ENCODE results near the gene PPCS. TPM values are rescaled to one million over a fixed set of nuclear protein-coding genes. Genes with fewer than 3 reads are reported as not detected.
"Not testable (repeated sequence)": the region's sequence is repeated elsewhere in the genome, so short reads cannot be mapped to it uniquely, and the experiment has no call there.

The PPCS gene
- total RNA-seq, 1 experiment from 2014 or later: 30.3 TPM

- no peak overlapping the region for H3K4me3 ChIP-seq
- H3K9me3 ChIP-seq: no peaks in the 10 kb centered on the region
- no peaks in the 10 kb centered on the region for H3K27me3 ChIP-seq
- no peaks in the 10 kb centered on the region for H3K36me3 ChIP-seq
- DNase-seq: no peak
Observed at GRCh38 chr1:42433369-42433768, 23.0 kb upstream of the PPCS start.

DNA sequence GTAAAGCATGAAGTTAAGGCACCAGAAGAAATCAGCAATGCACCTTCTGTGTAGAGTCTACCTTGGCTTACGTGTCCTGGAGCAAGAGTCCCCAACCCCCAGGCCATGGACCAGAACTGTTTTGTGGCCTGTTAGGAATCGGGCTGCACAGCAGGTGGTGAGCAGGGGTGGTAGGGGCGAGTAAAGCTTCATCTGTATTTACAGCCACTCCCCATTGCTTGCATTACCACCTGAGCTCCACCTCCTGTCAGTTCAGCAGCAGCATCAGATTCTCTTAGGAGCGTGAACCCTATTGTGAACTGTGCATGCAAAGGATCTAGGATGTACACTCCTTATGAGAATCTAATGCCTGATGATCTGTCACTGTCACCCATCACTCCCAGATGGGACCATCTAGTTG, 22.0 kb upstream of the PPCS start:
- Histone ChIP-seq H3K9me3 (no peaks in the 10 kb centered on the region), H3K36me3 (no peaks in the 10 kb centered on the region), H3K27me3 (no peaks in the 10 kb centered on the region), H3K4me3 (no peak overlapping the region)
- no peak for DNase-seq

DNA sequence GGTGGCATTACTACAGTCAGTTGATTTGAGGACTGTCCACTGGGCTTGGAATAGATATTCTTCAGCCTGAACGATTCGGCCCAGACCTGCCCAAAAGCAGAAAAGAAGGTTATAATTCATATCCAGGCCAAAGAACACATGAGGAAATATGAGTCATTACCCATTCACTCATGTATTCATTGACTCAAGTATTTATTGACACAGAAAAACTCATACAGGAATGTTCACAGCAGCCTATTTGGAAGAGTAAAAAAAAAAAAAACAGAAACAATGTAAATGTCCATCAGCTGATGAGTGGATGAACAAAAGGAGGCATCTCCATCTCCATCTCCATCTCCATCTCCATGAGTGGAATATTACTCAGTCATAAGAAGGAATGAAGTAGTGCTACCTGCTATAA, 16.4 kb upstream of the PPCS start:
- DNase-seq: peak; percentile 49
- no peaks in the 10 kb centered on the region for H3K9me3 ChIP-seq
- no peaks in the 10 kb centered on the region for H3K27me3 ChIP-seq
- H3K4me3 ChIP-seq: no peak overlapping the region
- no peaks in the 10 kb centered on the region for H3K36me3 ChIP-seq

GRCh38 chr1:42442662-42443061, 13.7 kb upstream of the PPCS start:
- Histone ChIP-seq H3K36me3 (no peaks in the 10 kb centered on the region), H3K27me3 (no peaks in the 10 kb centered on the region), H3K4me3 (no peak overlapping the region), H3K9me3 (no peaks in the 10 kb centered on the region)
- DNase-seq: no peak

DNA sequence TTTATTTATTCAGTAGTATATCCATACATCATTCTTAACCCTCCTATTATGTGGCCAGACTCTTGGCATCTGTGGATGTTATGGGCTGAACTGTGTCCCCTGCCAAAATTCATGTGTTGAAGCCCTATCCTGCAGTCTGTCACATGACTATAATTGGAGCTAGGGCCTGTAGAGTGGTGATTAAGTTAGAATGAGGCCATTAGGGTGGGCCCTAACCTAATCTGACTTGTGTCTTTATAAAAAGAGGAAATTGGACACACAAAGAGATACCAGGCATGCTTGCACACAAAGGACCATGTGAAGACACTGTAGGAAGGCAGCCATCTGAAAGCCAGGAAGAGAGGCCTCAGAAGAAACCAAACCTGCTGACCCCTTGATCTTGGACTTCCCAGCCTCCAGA, 7.1 kb upstream of the PPCS start:
- Histone ChIP-seq H3K4me3 (no peak overlapping the region), H3K27me3 (no peaks in the 10 kb centered on the region), H3K36me3 (no peaks in the 10 kb centered on the region), H3K9me3 (no peaks in the 10 kb centered on the region)
- no peak for DNase-seq

DNA sequence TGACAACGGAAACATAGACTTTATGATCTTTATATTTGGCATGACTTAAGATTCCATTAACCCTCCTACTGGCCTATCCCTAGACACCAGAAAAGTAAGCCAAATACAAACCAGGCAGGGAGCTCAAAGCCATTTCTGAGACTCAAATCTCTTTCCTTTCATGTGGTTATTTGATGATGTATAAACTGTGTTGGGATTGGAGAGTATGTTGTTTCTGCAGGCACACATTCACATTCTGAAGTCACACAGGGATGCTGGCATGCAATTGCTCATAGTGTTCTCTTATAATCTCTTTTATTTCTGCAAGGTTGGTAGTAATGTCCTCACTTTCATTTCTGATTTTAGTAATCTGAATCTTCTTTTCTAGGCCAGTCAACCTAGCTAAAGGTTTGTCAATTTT, 6.3 kb upstream of the PPCS start:
- H3K27me3 ChIP-seq: no peaks in the 10 kb centered on the region
- no peaks in the 10 kb centered on the region for H3K36me3 ChIP-seq
- no peak overlapping the region for H3K4me3 ChIP-seq
- no peak for DNase-seq
- H3K9me3 ChIP-seq: no peaks in the 10 kb centered on the region

DNA sequence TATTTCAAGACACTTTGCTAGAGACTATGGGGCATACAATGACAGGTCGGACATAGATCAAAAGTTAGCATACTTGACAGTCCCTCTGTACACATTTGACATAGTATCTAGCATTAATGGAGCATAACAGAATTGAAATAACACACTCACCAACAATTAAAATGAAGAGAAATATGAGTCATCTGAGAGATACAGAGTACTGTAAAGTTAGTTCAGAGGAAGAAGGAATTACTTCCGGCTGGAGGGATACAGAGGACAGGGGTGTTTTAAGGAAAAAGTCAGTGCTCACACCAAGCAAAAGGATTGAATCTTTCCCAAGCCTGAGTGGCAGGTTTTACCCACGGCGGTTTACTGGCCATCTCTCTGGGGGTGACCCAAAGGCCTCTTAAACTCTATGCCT, 3.0 kb upstream of the PPCS start:
- DNase-seq: no peak
- Histone ChIP-seq H3K27me3 (no peaks in the 10 kb centered on the region), H3K9me3 (no peaks in the 10 kb centered on the region), H3K36me3 (no peaks in the 10 kb centered on the region), H3K4me3 (no peak overlapping the region)

DNA sequence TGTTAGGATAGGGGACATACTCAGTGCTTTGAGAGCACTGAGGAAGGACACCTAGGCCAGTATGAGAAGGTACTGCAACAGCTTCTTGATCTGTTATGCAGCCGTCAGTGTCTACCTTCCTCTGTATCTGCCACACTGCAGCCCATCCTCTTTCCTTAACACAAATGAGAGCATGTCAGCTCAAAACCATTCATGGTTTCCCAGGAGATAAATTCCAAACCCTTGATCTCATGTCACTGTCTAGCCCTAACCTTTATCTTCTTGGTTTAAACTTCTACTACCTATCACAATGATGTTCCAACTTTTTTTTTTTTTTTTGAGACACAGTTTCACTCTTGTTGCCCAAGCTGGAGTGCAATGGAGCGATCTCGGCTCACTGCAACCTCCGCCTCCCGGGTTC, 1.9 kb upstream of the PPCS start:
- no peak for DNase-seq
- Histone ChIP-seq H3K9me3 (no peaks in the 10 kb centered on the region), H3K4me3 (no peak overlapping the region), H3K27me3 (no peaks in the 10 kb centered on the region), H3K36me3 (no peaks in the 10 kb centered on the region)

DNA sequence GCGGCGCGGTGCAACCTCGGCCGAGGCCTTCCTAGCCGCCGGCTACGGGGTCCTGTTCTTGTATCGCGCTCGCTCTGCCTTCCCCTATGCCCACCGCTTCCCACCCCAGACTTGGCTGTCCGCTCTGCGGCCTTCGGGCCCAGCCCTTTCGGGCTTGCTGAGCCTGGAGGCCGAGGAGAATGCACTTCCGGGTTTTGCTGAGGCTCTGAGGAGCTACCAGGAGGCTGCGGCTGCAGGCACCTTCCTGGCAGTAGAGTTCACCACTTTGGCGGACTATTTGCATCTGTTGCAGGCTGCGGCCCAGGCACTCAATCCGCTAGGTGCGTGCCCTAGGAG, 379 bp downstream of the PPCS start:
- no peaks in the 10 kb centered on the region for H3K9me3 ChIP-seq
- DNase-seq: no peak
- H3K4me3 ChIP-seq: peak overlapping the region; percentile 70
- H3K27me3 ChIP-seq: no peaks in the 10 kb centered on the region
- H3K36me3 ChIP-seq: no peaks in the 10 kb centered on the region

DNA sequence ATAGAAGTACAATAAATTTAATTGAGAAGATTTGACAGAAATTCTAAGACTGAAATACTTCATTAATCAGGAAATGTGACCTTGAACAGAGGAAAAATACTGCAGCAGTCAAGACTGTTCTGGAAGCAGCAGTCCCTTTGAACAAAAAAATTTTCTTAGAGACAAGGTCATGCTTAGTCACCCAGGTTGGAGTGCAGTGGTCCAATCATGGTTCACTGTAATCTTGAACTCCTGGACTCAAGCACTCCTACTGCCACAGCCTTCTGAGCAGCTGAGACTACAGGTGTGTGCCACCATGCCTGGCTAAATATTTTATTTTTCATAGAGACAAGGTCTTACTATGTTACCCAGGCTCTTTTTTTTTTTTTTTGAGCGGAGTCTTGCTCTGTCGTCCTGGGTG, 4.9 kb downstream of the PPCS start:
- Histone ChIP-seq H3K9me3 (no peaks in the 10 kb centered on the region), H3K27me3 (no peaks in the 10 kb centered on the region), H3K36me3 (no peaks in the 10 kb centered on the region), H3K4me3 (no peak overlapping the region)
- no peak for DNase-seq

DNA sequence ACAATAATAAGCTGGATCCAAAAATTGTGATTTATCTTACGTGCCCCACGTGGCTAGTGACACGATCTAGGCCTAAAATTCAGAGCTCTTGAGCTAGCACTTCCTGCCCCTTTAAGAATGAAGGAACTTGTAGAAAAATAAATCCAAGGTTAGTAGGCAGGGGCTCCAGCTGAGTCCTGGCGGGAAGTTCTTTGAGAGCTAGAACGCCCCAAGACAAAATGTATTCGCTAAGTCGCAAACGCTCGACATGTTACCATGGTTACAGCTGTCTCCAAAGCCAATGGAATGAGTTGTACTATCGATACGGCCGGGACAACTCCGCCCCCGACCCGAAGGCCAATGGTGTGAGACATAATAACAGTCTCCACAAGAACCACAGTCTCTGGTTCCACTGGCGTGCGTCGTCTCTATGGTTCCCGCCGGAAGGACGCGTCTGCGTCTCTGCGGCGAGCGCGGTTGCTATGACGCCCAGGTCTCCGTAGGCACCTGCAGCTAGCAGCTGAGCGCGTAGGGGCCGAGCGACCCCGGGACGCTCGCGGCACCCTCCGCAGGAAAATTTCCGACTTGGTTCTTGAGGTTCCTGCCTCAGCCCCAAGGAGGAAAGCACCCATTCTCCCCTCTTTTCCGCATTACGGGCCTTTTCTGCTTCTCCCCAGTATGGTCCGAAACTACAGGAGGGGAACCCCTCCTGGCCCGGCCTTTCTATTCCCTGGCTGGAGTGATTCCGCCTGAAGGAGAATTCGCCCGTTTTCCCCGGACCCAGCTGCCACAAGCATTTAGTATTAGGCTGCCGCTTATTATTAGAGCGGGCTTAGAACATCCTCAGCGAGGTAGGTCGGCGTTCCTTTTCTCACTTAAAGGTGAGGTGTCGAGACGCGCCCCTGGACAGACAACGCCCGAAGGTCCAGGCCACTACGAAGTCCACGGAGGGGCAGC, 6.8 kb downstream of the PPCS start, which contains the start of gene CCDC30:
Gene CCDC30, plus strand, starts transcription at position 459 of the 936 bp plus-strand sequence. CDS start 17,266 bp downstream, outside the sequence.
- Histone ChIP-seq H3K36me3 (no peaks in the 10 kb centered on the region), H3K9me3 (no peaks in the 10 kb centered on the region), H3K4me3 (peak within 1 kb of the TSS; percentile 50), H3K27me3 (no peaks in the 10 kb centered on the region)
- peak; percentile 87 for DNase-seq

- Histone ChIP-seq H3K27me3 (no peaks in the 10 kb centered on the region), H3K36me3 (no peaks in the 10 kb centered on the region), H3K4me3 (no peak overlapping the region), H3K9me3 (no peaks in the 10 kb centered on the region)
- DNase-seq: no peak
Observed at GRCh38 chr1:42463921-42464320, 7.6 kb downstream of the PPCS start.

DNA sequence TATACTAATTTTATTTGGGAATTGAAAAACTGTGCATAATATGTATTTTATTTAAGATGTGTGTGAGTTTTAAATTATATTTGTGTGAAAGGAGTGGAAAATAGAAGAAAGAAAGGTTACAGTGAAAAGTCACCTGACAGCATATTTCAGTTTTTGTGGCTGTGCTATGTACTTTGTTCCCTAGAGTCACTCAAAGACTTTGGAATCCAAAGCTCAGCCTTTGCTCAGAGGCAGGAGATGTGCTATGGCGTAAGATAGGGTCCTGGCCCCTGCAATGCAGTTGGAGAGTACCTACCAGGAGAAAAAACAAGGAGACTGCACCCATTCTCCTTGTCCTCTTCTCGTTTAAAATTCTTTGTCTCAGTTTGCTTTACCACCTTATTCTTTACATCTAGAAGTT, 9.7 kb downstream of the PPCS start:
- no peaks in the 10 kb centered on the region for H3K27me3 ChIP-seq
- H3K4me3 ChIP-seq: no peak overlapping the region
- no peaks in the 10 kb centered on the region for H3K36me3 ChIP-seq
- no peak for DNase-seq
- H3K9me3 ChIP-seq: no peaks in the 10 kb centered on the region

- Histone ChIP-seq H3K4me3 (no peak overlapping the region), H3K9me3 (no peaks in the 10 kb centered on the region), H3K36me3 (no peaks in the 10 kb centered on the region), H3K27me3 (peaks cover 4% of the 10 kb centered on the region; the same call in 1 of the 2 replicates)
- no peak for DNase-seq
Observed at GRCh38 chr1:42469727-42470126, 13.4 kb downstream of the PPCS start.

- H3K4me3 ChIP-seq: no peak overlapping the region
- peaks cover 4% of the 10 kb centered on the region; the same call in 1 of the 2 replicates for H3K27me3 ChIP-seq
- no peak for DNase-seq
- H3K9me3 ChIP-seq: no peaks in the 10 kb centered on the region
- H3K36me3 ChIP-seq: no peaks in the 10 kb centered on the region
Observed at GRCh38 chr1:42476605-42477004, 20.3 kb downstream of the PPCS start.

GRCh38 chr1:42477354-42477753, 21.0 kb downstream of the PPCS start:
- not testable (repeated sequence) for H3K36me3 ChIP-seq, H3K27me3 ChIP-seq, H3K9me3 ChIP-seq, H3K4me3 ChIP-seq, DNase-seq

GRCh38 chr1:42477775-42478174, 21.4 kb downstream of the PPCS start:
- Histone ChIP-seq H3K27me3 (peaks cover 4% of the 10 kb centered on the region; the same call in 1 of the 2 replicates), H3K36me3 (no peaks in the 10 kb centered on the region), H3K4me3 (no peak overlapping the region), H3K9me3 (no peaks in the 10 kb centered on the region)
- no peak for DNase-seq

GRCh38 chr1:42479621-42480020, 23.3 kb downstream of the PPCS start:
- no peaks in the 10 kb centered on the region for H3K36me3 ChIP-seq
- DNase-seq: no peak
- no peaks in the 10 kb centered on the region for H3K27me3 ChIP-seq
- no peak overlapping the region for H3K4me3 ChIP-seq
- H3K9me3 ChIP-seq: no peaks in the 10 kb centered on the region
